Mucosa of rectum (tissue), 2 donors: Measurements from ENCODE around the gene ADAMTS20.

Experiments
- H3K27ac ChIP-seq, 2 donors: one replicate each; pipeline ENCODE4 v1.7.0; 2013; ENCODE audit warnings: inconsistent platforms in 2 of 2, low read depth in 2 of 2, low read length in 2 of 2
- H3K27me3 ChIP-seq, 2 donors: one replicate each; pipeline ENCODE4 v1.7.0; 2013; ENCODE audit warnings: low read length in 2 of 2; ENCODE audit not compliant: control insufficient read depth in 2 of 2, insufficient read depth in 2 of 2
- H3K36me3 ChIP-seq, 2 donors: one replicate each; pipeline ENCODE4 v1.7.0; 2013; ENCODE audit warnings: low read length in 2 of 2; ENCODE audit not compliant: control insufficient read depth in 2 of 2, insufficient read depth in 2 of 2
- H3K4me1 ChIP-seq, 2 donors: one replicate each; pipeline ENCODE4 v1.7.0; 2013; ENCODE audit warnings: low read length in 2 of 2, mild to moderate bottlenecking in 1 of 2; ENCODE audit not compliant: control insufficient read depth in 2 of 2, insufficient read depth in 2 of 2
- H3K4me3 ChIP-seq, 2 donors: one replicate each; pipeline ENCODE4 v1.7.0; 2013; ENCODE audit warnings: low read length in 2 of 2
- H3K9ac ChIP-seq, 2 donors: one replicate each; pipeline ENCODE4 v1.7.0; 2013; ENCODE audit warnings: low read length in 2 of 2, low read depth in 1 of 2, mild to moderate bottlenecking in 1 of 2
- H3K9me3 ChIP-seq, 2 donors: one replicate each; pipeline ENCODE4 v1.7.0; 2013; ENCODE audit warnings: low read length in 2 of 2; ENCODE audit not compliant: control insufficient read depth in 2 of 2
- donor health status: healthy.
- donor health status: Normal muscosa, but diverticular disease.

Gene ADAMTS20

GRCh38 chr12:43428088-43428600, 123.9 kb downstream of the ADAMTS20 start:
- H3K9ac ChIP-seq: no peak overlapping the region
- no peak overlapping the region for H3K4me3 ChIP-seq
- no peaks in the 10 kb centered on the region for H3K27me3 ChIP-seq

DNA sequence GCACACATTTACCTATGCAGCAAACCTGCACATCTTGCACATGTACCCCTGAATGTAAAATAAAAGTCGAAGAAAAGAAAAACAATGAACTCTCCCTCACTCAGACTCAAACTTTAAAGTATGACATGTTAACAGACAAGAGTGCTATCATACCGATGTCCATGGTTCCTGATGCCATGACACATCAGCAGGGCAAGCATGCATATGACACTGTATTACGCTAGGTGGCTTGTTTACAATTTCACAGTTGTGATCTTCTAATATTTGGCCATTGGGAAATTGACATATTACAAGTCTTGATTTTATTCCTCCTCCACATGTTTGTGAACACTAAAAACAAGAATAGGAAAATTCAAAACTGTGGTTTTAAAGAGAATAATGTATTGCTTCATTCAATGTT, 126.6 kb downstream of the ADAMTS20 start:
- H3K9me3 ChIP-seq: no peaks in the 10 kb centered on the region
- no peak overlapping the region for H3K27ac ChIP-seq
- no peak overlapping the region for H3K9ac ChIP-seq
- no peaks in the 10 kb centered on the region for H3K36me3 ChIP-seq
- no peaks in the 10 kb centered on the region for H3K4me1 ChIP-seq
- no peak overlapping the region for H3K4me3 ChIP-seq
- no peaks in the 10 kb centered on the region for H3K27me3 ChIP-seq

More at GRCh38 chr12:43428088-43428600, 123.9 kb downstream of the ADAMTS20 start:
- no peaks in the 10 kb centered on the region for H3K4me1 ChIP-seq
- H3K36me3 ChIP-seq: no peaks in the 10 kb centered on the region
- no peak overlapping the region for H3K27ac ChIP-seq
- H3K9me3 ChIP-seq: no peaks in the 10 kb centered on the region

DNA sequence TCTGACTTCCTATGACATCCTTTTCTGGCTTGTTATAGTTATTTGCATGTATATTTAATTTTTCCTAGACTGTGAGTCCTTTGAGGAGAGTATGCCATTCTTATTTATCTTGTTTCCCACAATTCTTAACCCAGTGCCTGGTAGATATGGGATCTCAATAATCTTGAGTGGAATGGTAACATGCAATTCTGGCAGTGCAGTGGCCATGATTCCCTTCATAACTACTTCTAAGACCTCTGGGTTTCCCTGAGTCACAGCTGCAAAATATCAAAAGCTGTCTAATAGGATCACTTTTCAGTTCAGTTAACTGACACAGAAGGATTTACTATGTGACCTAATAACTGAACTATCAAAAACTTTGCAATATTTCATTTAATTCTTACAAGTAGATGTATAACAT, 135.0 kb downstream of the ADAMTS20 start:
- no peaks in the 10 kb centered on the region for H3K9me3 ChIP-seq
- H3K4me3 ChIP-seq: no peak overlapping the region
- H3K9ac ChIP-seq: no peak overlapping the region
- no peaks in the 10 kb centered on the region for H3K36me3 ChIP-seq
- no peaks in the 10 kb centered on the region for H3K4me1 ChIP-seq
- no peaks in the 10 kb centered on the region for H3K27me3 ChIP-seq
- no peak overlapping the region for H3K27ac ChIP-seq

DNA sequence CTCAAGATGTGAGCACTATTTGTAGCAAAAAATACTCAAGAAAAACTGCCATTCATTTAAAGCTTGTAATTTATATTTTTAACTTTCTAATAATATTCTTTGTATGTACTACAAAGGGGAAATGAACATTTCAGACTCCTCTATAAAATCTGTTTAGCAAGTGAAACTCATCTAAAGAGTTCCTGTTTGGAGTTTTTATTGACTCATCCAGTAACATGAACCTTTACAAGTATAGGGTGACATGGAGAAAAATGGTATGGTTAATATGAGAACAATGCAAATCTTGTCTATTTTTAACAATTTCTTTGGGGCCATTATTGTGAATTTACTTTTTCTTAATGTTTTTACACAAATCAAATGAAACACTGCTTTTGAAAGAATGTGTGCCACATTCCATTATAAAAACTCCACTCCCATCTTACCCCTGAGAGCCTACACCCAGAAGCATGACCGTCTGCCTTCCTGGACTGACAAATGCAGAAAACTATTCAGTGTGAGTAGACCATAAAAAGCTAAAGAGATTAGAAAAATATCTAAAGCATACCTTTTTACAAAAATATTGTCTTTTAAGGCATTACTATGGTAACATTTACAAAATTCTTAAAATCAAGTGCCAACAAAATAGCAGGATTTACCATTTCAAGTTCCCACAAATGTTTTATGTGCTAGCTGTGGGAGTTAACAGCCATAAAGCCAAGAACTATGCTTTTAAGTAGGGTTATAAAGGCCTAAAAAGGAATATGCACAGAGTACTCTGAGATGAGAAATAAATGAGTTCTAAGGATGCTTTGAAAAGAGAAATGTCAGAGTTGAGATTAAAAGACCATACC, 144.0 kb downstream of the ADAMTS20 start:
- H3K4me3 ChIP-seq: no peak overlapping the region
- H3K4me1 ChIP-seq: no peaks in the 10 kb centered on the region
- H3K9ac ChIP-seq: no peak overlapping the region
- H3K27ac ChIP-seq: no peak overlapping the region
- H3K9me3 ChIP-seq: no peaks in the 10 kb centered on the region
- H3K27me3 ChIP-seq: no peaks in the 10 kb centered on the region
- no peaks in the 10 kb centered on the region for H3K36me3 ChIP-seq

- Histone ChIP-seq H3K27me3 (no peaks in the 10 kb centered on the region), H3K9ac (no peak overlapping the region), H3K4me1 (no peaks in the 10 kb centered on the region), H3K4me3 (no peak overlapping the region), H3K9me3 (no peaks in the 10 kb centered on the region), H3K27ac (no peak overlapping the region), H3K36me3 (no peaks in the 10 kb centered on the region)
These were observed 145.2 kb downstream of the ADAMTS20 start for GRCh38 chr12:43406801-43407200.

DNA sequence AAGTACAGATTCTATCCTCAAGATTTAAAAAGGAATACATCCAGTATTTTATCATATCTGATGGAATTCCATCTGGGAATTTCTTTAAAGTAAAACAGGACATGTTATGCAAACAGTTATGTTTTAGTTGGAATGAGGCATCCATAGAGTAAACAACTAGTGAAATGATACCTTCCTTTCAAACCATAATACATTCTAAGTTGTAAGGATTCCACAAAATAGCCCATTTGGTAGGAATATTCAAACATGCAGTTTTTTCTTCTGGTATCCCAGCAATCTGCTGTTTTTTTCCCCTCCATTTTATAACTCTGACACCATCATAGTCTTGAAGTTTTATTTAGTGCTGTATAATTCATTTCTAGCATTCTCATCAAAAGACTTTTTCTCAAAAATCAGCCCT, 149.6 kb downstream of the ADAMTS20 start:
- H3K4me3 ChIP-seq: no peak overlapping the region

DNA sequence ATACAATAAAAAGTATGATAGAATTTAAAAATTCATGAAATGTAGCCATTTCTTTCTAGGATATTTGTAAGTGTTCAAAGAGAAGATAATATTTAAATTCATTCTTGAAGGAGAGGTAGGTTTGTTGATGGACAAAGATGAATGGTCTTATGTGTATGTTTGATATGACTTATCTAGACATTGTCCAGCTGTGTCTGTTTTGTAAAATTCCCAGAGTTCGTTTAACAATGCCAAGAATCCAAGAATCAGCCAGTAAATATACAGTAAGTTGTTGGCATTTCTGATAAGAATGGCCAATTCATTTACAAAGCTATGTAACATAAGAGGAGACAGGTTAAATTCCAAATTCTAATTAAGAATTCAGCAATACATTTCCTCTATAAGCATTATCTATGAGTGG, 150.9 kb downstream of the ADAMTS20 start:
- no peaks in the 10 kb centered on the region for H3K4me1 ChIP-seq
- no peaks in the 10 kb centered on the region for H3K27me3 ChIP-seq
- no peak overlapping the region for H3K27ac ChIP-seq
- no peak overlapping the region for H3K9ac ChIP-seq
- no peaks in the 10 kb centered on the region for H3K9me3 ChIP-seq
- H3K4me3 ChIP-seq: no peak overlapping the region
- no peaks in the 10 kb centered on the region for H3K36me3 ChIP-seq

More for the DNA sequence above, 149.6 kb downstream of the ADAMTS20 start:
- Histone ChIP-seq H3K36me3 (no peaks in the 10 kb centered on the region), H3K4me1 (no peaks in the 10 kb centered on the region), H3K9me3 (no peaks in the 10 kb centered on the region), H3K27ac (no peak overlapping the region), H3K9ac (no peak overlapping the region), H3K27me3 (no peaks in the 10 kb centered on the region)

DNA sequence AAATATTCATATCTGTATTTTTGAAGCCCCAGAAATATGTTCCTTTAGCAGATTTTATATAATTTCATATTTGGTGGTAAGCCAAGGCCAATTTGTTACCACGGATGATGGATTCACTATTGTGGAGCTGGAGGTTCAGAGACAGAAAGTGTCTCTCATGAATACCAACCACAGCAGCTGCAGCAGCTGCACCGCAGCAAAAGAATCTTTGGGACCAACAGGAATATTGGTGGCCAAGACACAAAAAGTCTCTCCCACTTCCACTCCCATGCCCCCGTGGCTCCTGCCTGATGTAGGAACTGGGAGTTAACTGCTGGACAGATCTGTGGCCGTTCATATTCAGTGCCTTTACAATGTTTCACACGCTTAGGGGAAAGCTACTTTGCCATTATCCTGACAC, 155.3 kb downstream of the ADAMTS20 start:
- Histone ChIP-seq H3K4me1 (no peaks in the 10 kb centered on the region), H3K27me3 (no peaks in the 10 kb centered on the region), H3K4me3 (no peak overlapping the region), H3K9me3 (no peaks in the 10 kb centered on the region), H3K9ac (no peak overlapping the region), H3K36me3 (no peaks in the 10 kb centered on the region), H3K27ac (no peak overlapping the region)

- no peak overlapping the region for H3K4me3 ChIP-seq
- H3K9me3 ChIP-seq: no peaks in the 10 kb centered on the region
- H3K27me3 ChIP-seq: no peaks in the 10 kb centered on the region
- H3K36me3 ChIP-seq: no peaks in the 10 kb centered on the region
- no peak overlapping the region for H3K9ac ChIP-seq
- no peaks in the 10 kb centered on the region for H3K4me1 ChIP-seq
- H3K27ac ChIP-seq: no peak overlapping the region
These were observed 159.9 kb downstream of the ADAMTS20 start for GRCh38 chr12:43392116-43392515.

DNA sequence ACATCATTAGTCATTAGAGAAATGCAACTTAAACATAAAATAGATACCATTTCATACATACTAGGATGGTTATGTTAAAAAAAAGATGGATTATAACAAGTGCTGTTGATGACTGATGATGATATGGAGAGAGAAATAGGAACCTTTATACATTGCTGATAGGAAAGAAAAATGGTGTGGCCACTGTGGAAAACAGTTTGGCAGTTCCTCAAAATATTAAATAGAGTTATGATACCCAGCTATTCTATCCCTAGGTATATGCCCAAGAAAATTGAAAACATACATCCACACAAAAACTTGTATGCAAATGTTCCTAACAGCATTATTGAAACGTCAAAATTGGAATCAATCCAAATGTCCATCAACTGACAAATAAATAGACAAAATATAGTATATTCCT, 170.1 kb downstream of the ADAMTS20 start:
- no peak overlapping the region for H3K4me3 ChIP-seq

More for the DNA sequence above, 170.1 kb downstream of the ADAMTS20 start:
- no peak overlapping the region for H3K27ac ChIP-seq
- no peaks in the 10 kb centered on the region for H3K9me3 ChIP-seq
- no peaks in the 10 kb centered on the region for H3K27me3 ChIP-seq
- no peaks in the 10 kb centered on the region for H3K4me1 ChIP-seq
- no peaks in the 10 kb centered on the region for H3K36me3 ChIP-seq
- H3K9ac ChIP-seq: no peak overlapping the region
